HCT116 (cell line): Measurements from ENCODE around the gene RHBDF2.

Experiments
- CEBPB ChIP-seq: IDR thresholded peaks from 2 replicates; pipeline ENCODE4 v1.6.1; 2012; ENCODE audit warnings: low read depth
- ELF1 ChIP-seq: IDR thresholded peaks from 2 replicates; pipeline ENCODE4 v1.6.1; 2012; ENCODE audit warnings: low read depth, borderline replicate concordance
- EZH2 ChIP-seq: fragments of 200-600 bp; sonication (generic); IDR thresholded peaks from 2 replicates; pipeline ENCODE4 v1.6.1; 2017; ENCODE audit warnings: antibody characterized with exemption, mixed run types
- EZH2phosphoT487 ChIP-seq: fragments of 200-600 bp; IDR thresholded peaks from 2 replicates; pipeline ENCODE4 v1.6.1; 2018; ENCODE audit warnings: antibody characterized with exemption, borderline replicate concordance
- JUND ChIP-seq: IDR thresholded peaks from 2 replicates; pipeline ENCODE4 v1.6.1; 2012
- POLR2A ChIP-seq: IDR thresholded peaks from 2 replicates; pipeline ENCODE4 v1.7.0; 2011; ENCODE audit warnings: borderline replicate concordance; ENCODE audit not compliant: insufficient read depth, insufficient read length; ENCODE audit errors: extremely low read depth
- SIN3A ChIP-seq: IDR thresholded peaks from 2 replicates; pipeline ENCODE4 v1.6.1; 2012; ENCODE audit warnings: low read depth
- SRF ChIP-seq: IDR thresholded peaks from 2 replicates; pipeline ENCODE4 v1.6.1; 2012; ENCODE audit warnings: low read depth
- YY1 ChIP-seq: IDR thresholded peaks from 2 replicates; pipeline ENCODE4 v1.6.1; 2011; ENCODE audit warnings: low read length, low read depth, moderate library complexity, mild to moderate bottlenecking; ENCODE audit not compliant: insufficient replicate concordance; ENCODE audit errors: extremely low read depth
- ZBTB33 ChIP-seq: IDR thresholded peaks from 2 replicates; pipeline ENCODE4 v1.6.1; 2011; ENCODE audit warnings: mild to moderate bottlenecking, low read length, moderate library complexity; ENCODE audit not compliant: insufficient replicate concordance; ENCODE audit errors: extremely low read depth
- TF ChIP-seq, protein P1 (sequence below), 3 experiments: fragments of 200-600 bp in 1 of 3; sonication (generic) in 1 of 3; IDR thresholded peaks in 2 of 3; conservative IDR thresholded peaks in 1 of 3; 2 replicates each; pipeline ENCODE4 v1.5.1; 2012 to 2017; ENCODE audit warnings: low read depth in 2 of 3, low read length in 2 of 3, antibody characterized with exemption in 1 of 3, borderline replicate concordance in 1 of 3, control low read depth in 1 of 3, mild to moderate bottlenecking in 1 of 3, mixed read lengths in 1 of 3, mixed run types in 1 of 3, moderate library complexity in 1 of 3; ENCODE audit not compliant: insufficient read depth in 1 of 3

DNA sequence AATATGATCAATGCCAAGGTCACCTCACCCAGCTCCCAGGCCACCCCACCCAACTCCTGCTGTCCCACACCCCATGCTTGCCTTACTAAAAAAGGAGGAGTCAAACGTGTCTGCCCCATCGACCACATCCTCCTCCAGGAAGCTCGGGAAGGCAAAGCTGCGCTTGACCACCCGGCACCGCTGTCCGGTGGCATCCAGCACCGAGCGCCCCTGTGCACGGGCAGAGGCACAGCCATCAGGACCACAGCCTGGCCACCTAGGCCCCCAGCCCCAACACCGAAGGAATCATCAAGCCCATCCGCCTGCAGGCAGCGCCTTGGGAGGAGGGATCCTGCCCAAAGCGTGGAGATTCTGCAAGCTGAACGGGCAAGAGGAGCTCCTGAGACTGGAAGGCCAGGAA is 23.6 kb downstream of the RHBDF2 start:
- TF ChIP-seq, protein P1, sequence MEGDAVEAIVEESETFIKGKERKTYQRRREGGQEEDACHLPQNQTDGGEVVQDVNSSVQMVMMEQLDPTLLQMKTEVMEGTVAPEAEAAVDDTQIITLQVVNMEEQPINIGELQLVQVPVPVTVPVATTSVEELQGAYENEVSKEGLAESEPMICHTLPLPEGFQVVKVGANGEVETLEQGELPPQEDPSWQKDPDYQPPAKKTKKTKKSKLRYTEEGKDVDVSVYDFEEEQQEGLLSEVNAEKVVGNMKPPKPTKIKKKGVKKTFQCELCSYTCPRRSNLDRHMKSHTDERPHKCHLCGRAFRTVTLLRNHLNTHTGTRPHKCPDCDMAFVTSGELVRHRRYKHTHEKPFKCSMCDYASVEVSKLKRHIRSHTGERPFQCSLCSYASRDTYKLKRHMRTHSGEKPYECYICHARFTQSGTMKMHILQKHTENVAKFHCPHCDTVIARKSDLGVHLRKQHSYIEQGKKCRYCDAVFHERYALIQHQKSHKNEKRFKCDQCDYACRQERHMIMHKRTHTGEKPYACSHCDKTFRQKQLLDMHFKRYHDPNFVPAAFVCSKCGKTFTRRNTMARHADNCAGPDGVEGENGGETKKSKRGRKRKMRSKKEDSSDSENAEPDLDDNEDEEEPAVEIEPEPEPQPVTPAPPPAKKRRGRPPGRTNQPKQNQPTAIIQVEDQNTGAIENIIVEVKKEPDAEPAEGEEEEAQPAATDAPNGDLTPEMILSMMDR (IDR thresholded peaks at IDR 0.05 in 2 of 3, conservative IDR thresholded peaks at IDR 0.05 in 1 of 3; ENCODE audit: borderline replicate concordance in 1 of 3, insufficient read depth in 1 of 3, low read depth in 2 of 3, low read length in 2 of 3) = no peak
- TF ChIP-seq SRF = no peak
- TF ChIP-seq JUND = no peak
- TF ChIP-seq POLR2A = no peak
- TF ChIP-seq ZBTB33 = no peak
- TF ChIP-seq EZH2phosphoT487 = no peak
- TF ChIP-seq ELF1 = no peak
- no peak for TF ChIP-seq SIN3A
- no peak for TF ChIP-seq CEBPB
- no peak for TF ChIP-seq YY1
- no peak for TF ChIP-seq EZH2
